Lung (tissue), 12 donors: ENCODE data around the gene FOSL1. TPM values are rescaled to one million over a fixed set of nuclear protein-coding genes. Genes with fewer than 3 reads are reported as not detected.

ENCODE experiments used
- ATAC-seq: fragments of 200-7000 bp; cut with Tn5 transposase; one replicate; pipeline ENCODE4 v1.9.1; 2020; ENCODE audit warnings: moderate number of reproducible peaks; ENCODE audit not compliant: insufficient read depth, low FRiP score
- DNase-seq, 3 donors: peaks; one replicate each; pipeline ENCODE4 v3.0.0-alpha.2; 2013 to 2017
- H3K27ac ChIP-seq, 2 donors: one replicate each; pipeline ENCODE4 v1.5.1; 2013; ENCODE audit warnings: mild to moderate bottlenecking in 2 of 2, moderate library complexity in 2 of 2, control low read depth in 1 of 2, inconsistent platforms in 1 of 2, low read depth in 1 of 2, low read length in 1 of 2
- H3K27me3 ChIP-seq, 3 donors: one replicate each; pipeline ENCODE4 v1.5.1; 2013; ENCODE audit warnings: low read length in 2 of 3; ENCODE audit not compliant: control insufficient read depth in 3 of 3, insufficient read depth in 3 of 3
- H3K36me3 ChIP-seq, 4 donors: one replicate each; pipeline ENCODE4 v1.5.1; 2013; ENCODE audit warnings: low read length in 4 of 4, mild to moderate bottlenecking in 1 of 4, moderate library complexity in 1 of 4; ENCODE audit not compliant: control insufficient read depth in 4 of 4, insufficient read depth in 4 of 4
- H3K4me1 ChIP-seq, 5 donors: one replicate each; pipeline ENCODE4 v1.5.1; 2013; ENCODE audit warnings: low read length in 5 of 5, mild to moderate bottlenecking in 2 of 5, moderate library complexity in 1 of 5; ENCODE audit not compliant: control insufficient read depth in 5 of 5, insufficient read depth in 5 of 5
- H3K4me3 ChIP-seq: one replicate; pipeline ENCODE4 v1.5.1; 2013; ENCODE audit warnings: mild to moderate bottlenecking, control low read depth, moderate library complexity
- H3K9ac ChIP-seq, 2 donors: one replicate each; pipeline ENCODE4 v1.5.1; 2013; ENCODE audit warnings: low read length in 2 of 2, control low read depth in 1 of 2; ENCODE audit not compliant: insufficient read depth in 1 of 2
- H3K9me3 ChIP-seq, 4 donors: one replicate each; pipeline ENCODE4 v1.5.1; 2013; ENCODE audit warnings: low read length in 3 of 4, mild to moderate bottlenecking in 1 of 4, moderate library complexity in 1 of 4; ENCODE audit not compliant: control insufficient read depth in 4 of 4, insufficient read depth in 3 of 4
- CTCF ChIP-seq: IDR thresholded peaks from 2 replicates; pipeline ENCODE4 v1.5.1; 2012; ENCODE audit warnings: mild to moderate bottlenecking; ENCODE audit errors: control extremely low read depth, extremely low read depth
- WGBS, 2 donors: extraction: QIAGEN DNeasy Blood & Tissue Kit; methylation state at CpG; one replicate each; pipeline ENCODE4 v1.1.7; 2013; 5-methylcytosine and 5-hydroxymethylcytosine counted together
- polyA plus RNA-seq, 2 donors: library from polyadenylated mRNA; stranded (reverse); fragments of 200-250 nt; gene quantifications; one replicate each; pipeline ENCODE4 v1.2.1, GENCODE V29; 2013
- total RNA-seq, 2 donors: library from RNA; depleted of rRNA in 1 of 2; stranded (reverse); fragments of >200 nt in 1 of 2; gene quantifications; one replicate each; pipeline ENCODE4 v1.2.1, GENCODE V29; 2014 to 2021
- donor health status: control.
- donor health status: control.
- donor health status: Bipolar disorder and iron deficiency.
- donor health status: healthy.
- donor health status: DM: yes; HTN: yes; CAD: no.

The FOSL1 gene
- total and polyA plus RNA-seq, 4 donors = 0.43 to 19.9 (median 15.3) TPM

GRCh38 chr11:65912845-65913244, 12.7 kb upstream of the FOSL1 start:
- H3K36me3 ChIP-seq = peaks cover 0 to 11% (median 0%) of the 10 kb centered on the region in 4 donors
- peaks cover 6 to 34% (median 21%) of the 10 kb centered on the region in 5 donors for H3K4me1 ChIP-seq
- H3K27me3 ChIP-seq = peaks cover 0 to 3% (median 2%) of the 10 kb centered on the region in 3 donors
- no peak overlapping the region for H3K27ac ChIP-seq
- DNase-seq = no peak
- H3K9ac ChIP-seq = no peak overlapping the region
- TF ChIP-seq CTCF = no peak
- 53 to 83% methylated on average over 4 of the region's 4 CpGs for WGBS, 2 donors
- no peak for ATAC-seq
- no peaks in the 10 kb centered on the region for H3K9me3 ChIP-seq
- H3K4me3 ChIP-seq = no peak overlapping the region

- peak; percentile 86 to 95 (median 92) for DNase-seq
- peak overlapping the region in 1 of 2 donors; percentile 68 for H3K27ac ChIP-seq
- peaks cover 0 to 3% (median 2%) of the 10 kb centered on the region in 3 donors for H3K27me3 ChIP-seq
- no peak overlapping the region for H3K9ac ChIP-seq
- H3K4me1 ChIP-seq = peaks cover 0 to 27% (median 15%) of the 10 kb centered on the region in 5 donors
- H3K36me3 ChIP-seq = peaks cover 0 to 3% (median 0%) of the 10 kb centered on the region in 4 donors
- H3K4me3 ChIP-seq = no peak overlapping the region
- WGBS, 2 donors = 21 to 24% methylated on average over 14 of the region's 14 CpGs
- no peak for TF ChIP-seq CTCF
- no peaks in the 10 kb centered on the region for H3K9me3 ChIP-seq
- peak; percentile 30 for ATAC-seq
Observed at GRCh38 chr11:65911682-65912568, 11.7 kb upstream of the FOSL1 start.

GRCh38 chr11:65907878-65908277, 7.7 kb upstream of the FOSL1 start:
- Histone ChIP-seq H3K4me1 (peaks cover 0 to 13% (median 5%) of the 10 kb centered on the region in 5 donors), H3K27me3 (peaks cover 0 to 6% (median 6%) of the 10 kb centered on the region in 3 donors), H3K36me3 (no peaks in the 10 kb centered on the region), H3K9ac (no peak overlapping the region), H3K9me3 (no peaks in the 10 kb centered on the region), H3K4me3 (no peak overlapping the region), H3K27ac (no peak overlapping the region)
- ATAC-seq (no peak), DNase-seq (no peak)
- WGBS, 2 donors = 79 to 86% methylated on average over 6 of the region's 6 CpGs
- no peak for TF ChIP-seq CTCF
